Thyroid gland (tissue), 4 donors: Measurements from ENCODE around the gene CD300A. TPM values are rescaled to one million over a fixed set of nuclear protein-coding genes. Genes with fewer than 3 reads are reported as not detected.
"Not testable (repeated sequence)": the region's sequence is repeated elsewhere in the genome, so short reads cannot be mapped to it uniquely, and the experiment has no call there.

Experiments
- DNase-seq, 2 donors: peaks; one replicate each; pipeline ENCODE4 v3.0.0-alpha.2; 2019
- H3K27ac ChIP-seq, 3 donors: fragments of 200-600 bp; sonication (generic); 1 replicate in 2 of 3; 2 replicates in 1 of 3; pipeline ENCODE4 v1.5.1; 2016 to 2019; ENCODE audit warnings: mild to moderate bottlenecking in 1 of 3, moderate library complexity in 1 of 3
- H3K27me3 ChIP-seq: fragments of 200-600 bp; sonication (generic); one replicate; pipeline ENCODE4 v1.5.1; 2019
- H3K36me3 ChIP-seq, 2 donors: fragments of 200-600 bp; sonication (generic); one replicate each; pipeline ENCODE4 v1.5.1; 2016 to 2019
- H3K4me1 ChIP-seq, 2 donors: fragments of 200-600 bp; sonication (generic); one replicate each; pipeline ENCODE4 v1.5.1; 2017 to 2019
- H3K4me3 ChIP-seq, 3 donors: fragments of 200-600 bp; sonication (generic); replicated peaks in 1 of 3; 1 replicate in 2 of 3; 2 replicates in 1 of 3; pipeline ENCODE4 v1.5.1; 2016; ENCODE audit warnings: mild to moderate bottlenecking in 1 of 3
- H3K9me3 ChIP-seq: fragments of 200-600 bp; sonication (generic); one replicate; pipeline ENCODE4 v1.5.1; 2017
- CTCF ChIP-seq, 6 experiments: fragments of 200-600 bp in 3 of 6; fragments of 450-650 bp in 3 of 6; sonication (generic) in 3 of 6; IDR thresholded peaks; one replicate each; pipeline ENCODE4 v1.5.1; 2016 to 2019; ENCODE audit warnings: antibody characterized with exemption in 6 of 6, mild to moderate bottlenecking in 2 of 6, inconsistent platforms in 1 of 6, moderate library complexity in 1 of 6
- POLR2A ChIP-seq, 2 donors: fragments of 450-650 bp; IDR thresholded peaks; one replicate each; pipeline ENCODE4 v1.6.1; 2017; ENCODE audit warnings: antibody characterized with exemption in 2 of 2, mild to moderate bottlenecking in 2 of 2, moderate library complexity in 1 of 2
- WGBS, 2 donors: methylation state at CpG; one replicate each; pipeline ENCODE4 v1.1.5; 2017; 5-methylcytosine and 5-hydroxymethylcytosine counted together
- intact Hi-C: fragments of 100-400 bp; cut with DNase I; formaldehyde crosslinking; loops from one replicate; pipeline ENCODE4 v1.15.1; 2023
- total RNA-seq, 4 donors: library from RNA; depleted of rRNA; stranded (reverse); fragments of >200 nt; gene quantifications; one replicate each; pipeline ENCODE4 v1.2.3, GENCODE V29; 2016

CD300A gene
- total RNA-seq, 4 donors from 2014 or later, result 0.78 to 5.8 (median 2.1) TPM

- intact Hi-C loops, result no loop called here
- no peak for TF ChIP-seq POLR2A (IDR thresholded peaks at IDR 0.05)
- TF ChIP-seq CTCF (IDR thresholded peaks at IDR 0.05), result peak; percentile 83 to 90 (median 87)
- H3K27me3 ChIP-seq, result no peaks in the 10 kb centered on the region
- no peak overlapping the region for H3K4me3 ChIP-seq
- H3K4me1 ChIP-seq, result no peaks in the 10 kb centered on the region
- peak; percentile 73 for DNase-seq
- H3K27ac ChIP-seq, result no peak overlapping the region
- whole genome bisulfite sequencing, 2 donors, result 28 to 34% methylated on average over 10 to 11 of the region's 11 CpGs
- no peaks in the 10 kb centered on the region for H3K36me3 ChIP-seq
- H3K9me3 ChIP-seq, result no peaks in the 10 kb centered on the region
These were observed 26.9 kb downstream of the CD300A start for GRCh38 chr17:74493331-74493833.

GRCh38 chr17:74497471-74497870, 31.0 kb downstream of the CD300A start:
- H3K4me1 ChIP-seq, result no peaks in the 10 kb centered on the region
- intact Hi-C loops, result no loop called here

GRCh38 chr17:74499992-74500391, 33.6 kb downstream of the CD300A start:
- intact Hi-C loops, result no loop called here
- peaks cover 8 to 10% of the 10 kb centered on the region in 2 donors for H3K4me1 ChIP-seq

More at GRCh38 chr17:74497471-74497870, 31.0 kb downstream of the CD300A start:
- Histone ChIP-seq H3K4me3 (no peak overlapping the region), H3K27me3 (no peaks in the 10 kb centered on the region), H3K27ac (no peak overlapping the region), H3K36me3 (no peaks in the 10 kb centered on the region), H3K9me3 (no peaks in the 10 kb centered on the region)
- no peak for DNase-seq
- TF ChIP-seq POLR2A (IDR thresholded peaks at IDR 0.05) (no peak), CTCF (IDR thresholded peaks at IDR 0.05) (no peak)
- WGBS, 2 donors, result 63 to 71% methylated on average over 5 of the region's 5 CpGs

GRCh38 chr17:74502861-74503260, 36.4 kb downstream of the CD300A start:
- no peak for DNase-seq
- Histone ChIP-seq H3K4me1 (peaks cover 8 to 10% of the 10 kb centered on the region in 2 donors), H3K4me3 (no peak overlapping the region), H3K27ac (no peak overlapping the region), H3K9me3 (no peaks in the 10 kb centered on the region), H3K36me3 (no peaks in the 10 kb centered on the region), H3K27me3 (no peaks in the 10 kb centered on the region)
- 83 to 84% methylated on average over 6 of the region's 6 CpGs for WGBS, 2 donors
- intact Hi-C loops, result no loop called here
- TF ChIP-seq POLR2A (IDR thresholded peaks at IDR 0.05), result no peak
- no peak for TF ChIP-seq CTCF (IDR thresholded peaks at IDR 0.05)

More at GRCh38 chr17:74499992-74500391, 33.6 kb downstream of the CD300A start:
- no peaks in the 10 kb centered on the region for H3K27me3 ChIP-seq
- no peak for DNase-seq
- no peaks in the 10 kb centered on the region for H3K36me3 ChIP-seq
- H3K4me3 ChIP-seq, result no peak overlapping the region
- no peak overlapping the region for H3K27ac ChIP-seq
- no peaks in the 10 kb centered on the region for H3K9me3 ChIP-seq
- TF ChIP-seq POLR2A (IDR thresholded peaks at IDR 0.05) (no peak), CTCF (IDR thresholded peaks at IDR 0.05) (no peak)
- WGBS, 2 donors, result 84 to 90% methylated on average over 3 of the region's 3 CpGs

GRCh38 chr17:74503949-74504348, 37.5 kb downstream of the CD300A start:
- H3K4me1 ChIP-seq, result peaks cover 8 to 10% of the 10 kb centered on the region in 2 donors
- H3K4me3 ChIP-seq, intact Hi-C loops, H3K9me3 ChIP-seq, H3K27me3 ChIP-seq, H3K36me3 ChIP-seq, H3K27ac ChIP-seq: not testable (repeated sequence)
- peak; percentile 45 to 59 for DNase-seq
- WGBS, 2 donors, result 33 to 39% methylated on average over 5 of the region's 5 CpGs
